HG03025 (cell line): Measurements from ENCODE around the gene ODC1.

Source experiments
- ATAC-seq: cut with Tn5 transposase; IDR thresholded peaks from one replicate; pipeline ENCODE4 v1.9.1; 2021; ENCODE audit warnings: mild to moderate bottlenecking, moderate library complexity; ENCODE audit not compliant: unreplicated experiment, low FRiP score

The ODC1 gene

DNA sequence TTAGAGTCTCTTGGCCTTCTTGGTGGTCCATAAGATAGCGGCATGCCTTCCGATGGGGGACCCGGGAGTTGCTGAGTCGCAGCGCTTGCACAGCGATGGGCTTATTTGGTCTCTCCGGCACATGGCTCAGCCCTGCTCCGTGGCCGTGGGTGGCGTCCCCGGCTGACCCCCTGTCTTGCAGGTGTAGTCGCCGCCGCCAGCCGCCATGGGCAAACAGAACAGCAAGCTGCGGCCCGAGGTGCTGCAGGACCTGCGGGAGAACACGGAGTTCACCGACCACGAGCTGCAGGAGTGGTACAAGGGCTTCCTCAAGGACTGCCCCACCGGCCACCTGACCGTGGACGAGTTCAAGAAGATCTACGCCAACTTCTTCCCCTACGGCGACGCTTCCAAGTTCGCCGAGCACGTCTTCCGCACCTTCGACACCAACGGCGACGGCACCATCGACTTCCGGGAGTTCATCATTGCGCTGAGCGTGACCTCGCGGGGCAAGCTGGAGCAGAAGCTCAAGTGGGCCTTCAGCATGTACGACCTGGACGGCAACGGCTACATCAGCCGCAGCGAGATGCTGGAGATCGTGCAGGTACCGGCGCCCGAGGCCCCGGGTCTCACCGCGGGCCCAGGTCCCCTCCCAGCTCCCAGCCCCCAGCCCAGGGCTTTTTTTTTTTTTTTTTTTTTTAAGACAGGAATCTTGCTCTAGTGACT lies 28.4 kb downstream of the ODC1 start:
- ATAC-seq = no peak

DNA sequence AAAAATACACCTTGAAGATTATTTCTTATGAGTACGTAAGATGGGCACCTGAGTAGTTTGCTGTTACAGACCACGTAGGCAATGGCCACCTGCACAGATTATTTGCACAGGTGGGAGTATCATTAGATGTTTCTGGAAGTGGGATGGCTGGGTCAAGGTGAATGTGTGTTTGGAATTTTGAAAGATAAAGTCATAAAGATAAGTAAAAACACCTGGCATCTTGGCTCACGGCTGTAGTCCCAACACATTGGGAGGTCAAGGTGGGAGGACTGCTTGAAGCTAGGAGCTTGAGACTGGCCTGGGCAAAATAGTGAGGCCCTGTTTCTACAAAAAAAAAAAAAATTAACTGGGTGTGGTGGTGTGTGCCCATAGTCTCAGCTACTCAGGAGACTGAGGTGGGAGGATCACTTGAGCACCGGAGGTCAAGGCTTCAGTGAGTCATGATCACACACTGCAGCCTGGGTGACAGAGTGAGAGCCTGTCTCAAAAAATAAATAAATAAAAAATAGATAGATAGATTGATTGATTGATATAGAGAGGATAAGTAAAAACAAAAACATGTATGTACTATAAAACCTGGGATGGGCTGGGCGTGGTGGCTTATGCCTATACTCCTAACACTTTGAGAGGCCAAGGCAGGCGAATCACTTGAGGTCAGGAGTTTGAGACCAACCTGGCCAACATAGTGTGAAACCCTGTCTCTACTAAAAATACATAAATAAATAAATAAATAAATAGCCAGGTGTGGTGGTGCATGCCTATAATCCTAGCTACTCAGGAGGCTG lies 30.4 kb downstream of the ODC1 start:
- no peak for ATAC-seq

DNA sequence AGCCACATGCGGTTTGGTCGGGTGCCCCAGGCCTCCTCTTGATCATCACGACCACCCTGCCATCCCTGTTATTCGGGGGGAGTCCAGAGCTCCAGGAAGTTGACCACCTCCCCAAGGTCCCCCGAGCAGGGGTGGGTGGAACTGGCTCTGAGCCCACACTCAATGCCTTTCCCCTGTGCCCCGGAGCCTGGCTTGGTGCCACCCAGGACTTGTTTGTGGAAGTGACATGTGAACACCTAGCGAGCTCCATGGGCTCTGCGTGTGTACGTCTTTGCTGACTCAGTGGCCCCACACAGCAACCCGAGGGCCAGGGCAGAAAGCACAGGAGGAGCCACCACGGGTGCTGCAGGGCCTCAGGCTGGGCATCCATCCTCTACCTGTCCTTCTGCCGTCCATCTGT lies 32.5 kb downstream of the ODC1 start:
- ATAC-seq = no peak

DNA sequence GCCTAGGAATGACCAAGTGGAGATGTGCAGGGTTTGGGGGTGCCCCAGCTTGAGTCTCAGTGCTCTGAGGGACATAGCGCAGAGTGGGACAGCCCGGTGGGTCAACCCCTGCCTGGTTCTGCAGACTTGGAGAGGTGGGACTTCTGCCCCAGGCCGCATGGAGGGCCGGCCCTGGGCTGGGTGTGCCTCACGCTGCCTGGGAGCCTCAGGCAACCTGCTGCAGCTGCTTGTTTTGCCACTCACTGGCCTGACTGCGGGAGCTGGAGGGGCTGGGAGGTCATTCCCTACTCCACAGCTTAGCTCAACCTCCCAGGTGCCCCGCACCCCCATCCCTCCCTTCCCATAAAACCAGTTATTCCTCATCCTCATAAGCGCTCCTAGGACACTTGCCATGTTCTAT lies 33.1 kb downstream of the ODC1 start:
- ATAC-seq = no peak

DNA sequence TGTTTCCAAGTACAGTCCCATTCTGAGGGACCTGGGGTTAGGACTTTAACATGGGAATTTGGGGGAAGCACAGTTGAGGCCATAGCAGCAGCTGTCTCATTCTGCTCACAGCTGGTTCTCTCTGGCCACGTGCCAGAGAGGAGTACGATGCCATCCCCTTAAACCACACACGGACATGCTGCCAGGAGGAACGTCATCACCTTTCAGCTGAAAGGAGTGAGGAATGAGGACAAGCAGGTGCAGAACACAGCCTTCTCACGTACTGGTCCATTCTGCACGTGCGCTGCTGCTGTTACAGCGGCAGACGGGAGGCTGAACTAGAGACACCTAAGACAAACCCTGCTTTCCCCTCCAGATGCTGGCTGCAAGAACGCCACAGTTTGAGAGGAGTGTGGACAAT lies 33.5 kb downstream of the ODC1 start:
- ATAC-seq = no peak

DNA sequence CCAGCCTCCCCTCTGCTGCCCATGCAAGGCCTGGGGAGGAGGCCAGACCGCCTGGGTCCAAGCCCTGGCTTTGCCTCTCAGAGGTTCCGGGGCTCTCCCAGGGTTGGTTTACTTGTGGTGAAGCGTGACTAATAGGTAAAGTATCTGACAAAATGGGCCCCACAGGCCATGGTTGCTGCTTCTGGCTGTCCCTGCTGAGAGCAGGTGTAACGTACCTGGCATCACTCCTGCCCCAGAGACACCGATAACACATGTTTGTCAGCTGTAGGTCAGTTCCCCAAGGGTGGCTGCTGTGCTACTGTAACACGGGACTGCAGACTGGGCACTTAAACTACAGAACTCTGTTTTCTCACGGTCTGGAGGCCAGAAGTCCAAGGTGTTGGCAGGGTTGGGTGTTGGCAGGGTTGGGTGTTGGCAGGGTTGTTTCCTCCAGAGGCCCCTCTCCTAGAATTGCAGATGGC lies 34.1 kb downstream of the ODC1 start:
- no peak for ATAC-seq

DNA sequence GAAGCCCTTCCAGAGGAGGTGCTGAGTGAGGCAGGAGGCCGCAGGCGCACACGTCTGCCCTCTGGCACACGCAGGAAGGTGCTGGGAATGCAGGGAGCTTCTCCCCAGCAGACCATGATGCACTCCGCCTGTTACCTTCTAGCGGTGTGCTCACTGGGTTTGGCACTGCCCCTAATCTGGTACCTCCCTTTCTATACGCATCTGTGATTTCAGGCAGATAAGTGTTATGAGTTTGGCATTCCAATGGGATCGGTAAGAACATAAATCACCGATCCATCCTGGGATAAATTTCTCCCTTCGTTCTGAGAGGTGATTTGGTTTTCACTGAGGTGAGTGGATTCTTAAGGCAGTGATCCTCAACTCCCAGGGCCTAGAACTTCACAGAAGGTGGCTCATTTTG lies 34.6 kb downstream of the ODC1 start:
- no peak for ATAC-seq

DNA sequence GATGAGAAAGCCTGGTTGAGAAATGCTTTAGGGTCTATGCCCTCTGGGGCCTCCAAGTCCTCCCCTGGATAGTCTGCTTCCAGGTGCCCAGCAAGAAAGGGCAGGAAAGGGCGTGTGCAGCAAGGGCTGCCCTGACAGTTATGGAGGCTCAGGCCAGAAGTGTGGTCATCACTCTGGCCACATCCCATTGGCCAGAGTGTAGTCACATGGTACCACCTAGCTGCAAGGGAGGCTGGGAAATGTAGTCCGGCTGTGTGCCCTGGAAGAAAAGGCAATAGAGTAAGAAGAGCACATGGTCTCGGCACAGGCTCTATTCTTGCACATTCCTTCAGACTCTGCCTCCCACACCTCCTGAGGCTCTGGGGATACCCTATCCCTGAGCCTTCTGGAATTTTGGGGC lies 35.7 kb downstream of the ODC1 start:
- ATAC-seq = no peak

DNA sequence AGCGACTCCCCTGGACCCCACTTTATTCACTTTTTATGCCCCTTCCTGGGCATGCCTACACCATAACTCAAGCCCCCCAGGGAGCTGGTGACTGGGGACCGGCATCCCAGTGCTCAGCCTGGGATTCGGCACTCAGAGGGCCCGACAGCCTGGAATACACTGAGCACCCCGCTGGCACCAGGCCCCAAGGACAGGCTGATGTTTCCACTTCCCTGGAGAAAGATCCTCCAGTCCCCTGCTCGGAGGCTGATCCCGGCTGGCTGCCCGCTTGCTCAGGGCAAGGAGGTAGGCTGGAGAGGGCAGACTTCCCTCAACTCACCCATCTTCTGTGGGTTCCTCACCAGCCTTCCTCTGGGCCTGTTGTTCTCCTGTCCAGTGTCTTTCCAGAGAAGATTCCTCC lies 36.6 kb downstream of the ODC1 start:
- no peak for ATAC-seq

DNA sequence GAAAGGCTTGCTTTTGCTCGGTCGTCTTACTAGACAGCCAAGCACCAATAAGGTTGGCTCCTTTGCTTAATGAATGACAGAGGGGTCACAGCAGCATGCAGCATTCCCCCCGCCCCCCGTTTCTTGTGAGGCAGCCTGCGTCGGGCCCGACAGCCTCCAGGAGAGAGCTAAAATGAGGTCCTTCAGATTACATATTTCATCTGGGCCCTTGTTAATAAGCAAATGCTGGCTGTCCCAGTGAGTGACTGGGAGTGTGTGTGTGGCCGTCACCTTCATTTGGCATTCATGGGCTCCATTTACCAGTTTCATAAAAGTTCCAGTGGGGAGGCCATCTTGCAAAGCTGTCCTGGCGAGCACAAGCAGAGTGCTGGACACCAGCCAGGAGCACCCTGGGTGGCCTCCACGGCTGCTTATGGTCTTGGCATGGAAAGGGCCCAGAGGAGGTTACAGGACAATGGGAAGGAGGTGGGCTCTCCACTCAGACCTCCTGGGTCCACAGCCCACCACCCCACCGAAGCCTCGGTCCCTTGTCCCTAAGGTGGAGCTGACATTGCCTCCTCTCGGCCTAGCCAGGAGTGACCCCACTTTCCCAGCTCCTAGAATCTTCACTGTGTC lies 37.2 kb downstream of the ODC1 start:
- no peak for ATAC-seq

DNA sequence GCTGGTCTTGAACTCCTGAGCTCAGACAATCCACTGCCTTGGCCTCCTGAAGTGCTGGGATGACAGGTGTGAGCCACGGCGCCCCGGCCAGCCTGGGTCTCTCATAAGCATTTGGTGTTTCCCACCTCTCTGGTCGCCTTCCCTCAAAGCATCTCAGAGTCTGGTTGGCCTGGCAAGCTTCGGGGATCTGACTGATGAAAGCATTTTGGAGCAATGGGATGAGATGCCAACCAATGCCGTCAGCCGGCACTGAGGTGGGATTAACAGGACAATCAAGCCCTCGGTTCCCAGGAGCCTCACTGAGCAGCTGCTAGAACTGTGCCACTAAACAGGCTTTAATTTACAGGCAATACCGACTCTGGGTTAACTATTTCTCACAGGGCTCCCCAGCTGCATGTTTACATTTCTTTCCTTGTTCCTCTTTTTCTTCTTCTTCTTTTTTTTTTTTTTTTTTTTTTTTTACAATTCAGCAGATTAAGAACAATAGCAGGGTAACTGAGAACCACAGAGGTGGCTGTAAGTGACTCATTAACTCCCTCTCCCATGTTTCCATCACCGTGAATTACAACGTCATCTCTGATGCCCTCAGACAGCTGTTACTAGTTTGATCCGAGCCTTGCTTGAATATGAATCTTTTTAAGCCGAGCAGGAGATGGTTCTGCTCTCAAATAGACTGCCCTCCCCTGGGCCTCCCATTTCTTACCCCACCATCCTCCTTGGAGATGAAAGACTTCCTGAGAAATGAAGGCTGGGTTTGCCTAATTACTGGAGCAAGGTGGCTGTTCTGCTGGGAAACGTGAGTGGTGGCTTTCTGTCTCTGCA lies 37.9 kb downstream of the ODC1 start:
- peak; percentile 44 for ATAC-seq

DNA sequence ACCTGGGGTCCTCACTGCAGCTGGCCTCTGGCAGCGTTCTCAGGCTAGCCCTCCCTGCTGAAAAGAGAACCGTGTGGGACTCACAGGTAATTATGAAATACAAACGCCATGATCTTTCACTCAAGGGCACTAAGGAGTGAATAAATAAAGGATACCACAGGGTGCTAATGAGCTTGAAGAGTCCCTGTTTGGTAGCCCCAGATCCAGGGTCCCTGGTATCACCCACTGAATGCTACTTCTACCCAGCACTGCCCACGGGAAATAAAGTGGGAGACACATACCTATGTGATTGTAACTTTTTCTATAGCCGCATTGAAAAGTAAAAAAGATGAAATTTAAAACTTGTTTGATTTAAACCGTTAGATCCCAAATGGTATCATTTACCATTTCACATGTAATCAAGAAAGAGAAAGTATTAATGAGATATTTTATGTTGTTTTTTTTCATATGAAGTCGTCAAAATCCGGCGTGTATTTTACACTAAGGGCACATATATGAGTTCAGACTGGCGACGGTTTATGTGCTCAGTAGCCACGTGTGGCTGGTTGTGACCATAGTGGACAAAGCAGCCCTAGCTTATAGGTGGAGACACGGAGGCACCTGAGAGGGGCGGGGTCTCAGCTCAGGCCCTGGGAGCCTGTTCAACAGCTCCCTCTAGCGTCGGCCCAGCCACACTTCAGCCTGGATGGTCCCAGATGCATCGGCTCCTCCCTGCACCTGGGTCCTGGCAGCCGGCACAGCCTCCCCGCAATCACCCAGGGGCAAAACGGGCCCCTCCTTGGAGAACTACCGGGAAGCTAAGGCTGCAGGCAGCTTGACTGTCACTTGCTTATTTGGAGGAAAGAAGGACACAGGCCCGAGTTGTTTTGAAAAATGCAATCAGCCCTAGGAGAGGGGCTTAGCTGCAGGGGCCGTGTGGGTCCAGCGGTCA lies 39.2 kb downstream of the ODC1 start:
- ATAC-seq = peak; percentile 46

DNA sequence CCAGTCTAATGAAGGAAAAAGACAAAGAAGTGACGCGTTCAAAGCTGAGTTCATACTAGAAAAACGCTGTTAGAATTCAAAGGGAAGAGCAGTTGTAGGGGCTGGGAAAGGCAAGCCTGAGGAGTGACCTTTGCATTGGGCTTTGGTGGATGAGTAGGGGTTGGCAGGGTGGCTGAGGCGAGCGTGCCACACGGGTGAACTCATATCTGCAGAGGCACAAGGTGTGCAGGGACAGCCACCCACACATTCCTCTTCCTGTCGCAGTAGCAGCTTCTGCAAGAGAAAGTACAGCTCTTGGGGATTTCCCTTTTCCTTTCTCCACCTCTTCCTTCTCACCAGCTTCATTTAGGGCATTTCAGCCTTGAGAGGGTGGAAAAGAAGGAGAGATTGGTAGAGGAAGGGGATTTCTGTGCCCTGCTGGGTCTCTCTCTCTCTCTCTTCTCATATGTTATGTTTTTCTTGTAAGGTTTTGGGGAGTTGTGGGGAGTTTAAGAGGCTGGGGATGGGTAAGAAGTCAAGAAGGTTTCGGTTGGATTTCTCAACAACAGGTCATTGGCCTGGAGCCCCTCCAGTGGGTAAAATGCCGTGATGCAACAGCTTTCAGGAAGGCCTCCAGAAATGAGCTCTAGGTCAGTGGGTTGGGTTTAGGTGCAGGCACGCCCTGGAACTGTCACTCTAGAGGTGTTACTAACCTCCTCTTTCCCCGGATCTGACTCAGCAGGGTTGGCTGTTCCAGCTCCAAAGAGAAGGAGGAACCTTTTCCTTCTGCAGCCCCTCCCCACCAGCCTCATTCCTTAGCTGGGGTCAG lies 40.1 kb downstream of the ODC1 start:
- peak; percentile 44 for ATAC-seq

DNA sequence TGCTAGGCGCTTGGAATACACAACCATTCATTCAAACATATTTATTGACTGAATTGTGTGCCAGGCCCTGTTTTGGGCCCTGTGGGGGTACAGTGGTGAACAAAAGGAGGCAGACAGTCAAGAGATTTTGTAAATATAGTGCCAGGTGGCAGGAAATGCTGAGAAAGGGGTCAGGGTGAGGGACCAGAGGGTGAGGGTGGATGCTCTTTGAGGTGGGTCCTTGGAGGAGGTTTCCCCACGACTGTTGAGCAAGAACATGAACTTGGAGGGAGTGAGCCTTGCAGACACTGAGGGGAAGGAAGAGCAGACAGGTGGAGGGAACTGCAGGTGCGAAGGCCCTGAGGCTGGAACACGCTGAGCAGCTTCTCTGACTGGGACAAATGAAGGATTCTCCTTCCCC lies 40.7 kb downstream of the ODC1 start:
- no peak for ATAC-seq

DNA sequence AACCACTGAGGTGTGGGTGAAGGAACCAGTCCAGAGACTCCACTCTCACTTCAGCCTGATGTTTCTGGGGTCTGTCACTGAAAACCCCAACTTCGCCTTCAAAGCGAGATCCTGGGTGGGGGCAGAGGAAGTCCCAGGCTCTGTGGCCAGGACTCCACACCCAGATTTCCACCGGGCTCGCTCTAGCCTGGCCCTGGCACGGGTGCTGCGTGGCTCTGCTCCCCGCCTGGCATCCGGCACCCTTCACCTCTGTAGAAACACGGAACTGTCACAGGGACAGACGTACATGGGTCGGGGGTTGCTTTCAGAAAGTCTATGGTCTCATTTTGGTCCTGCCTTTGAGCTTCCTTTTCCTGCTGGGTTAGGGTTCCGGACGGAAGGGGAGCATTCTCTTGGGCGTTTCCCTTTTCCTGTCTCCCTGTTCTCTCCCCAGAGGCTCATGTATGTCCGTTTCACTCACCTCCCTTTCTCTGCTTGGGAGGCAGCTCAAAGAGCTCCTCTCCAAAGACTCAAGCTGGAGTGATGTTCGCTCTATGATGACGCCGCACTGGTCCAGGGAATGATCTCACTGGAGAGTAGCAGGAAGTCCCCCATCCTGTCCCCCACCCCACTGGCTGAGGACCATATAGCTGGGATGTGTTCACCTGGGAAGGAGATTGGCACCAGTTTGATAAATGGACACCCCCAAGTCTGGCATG lies 41.5 kb downstream of the ODC1 start:
- no peak for ATAC-seq

DNA sequence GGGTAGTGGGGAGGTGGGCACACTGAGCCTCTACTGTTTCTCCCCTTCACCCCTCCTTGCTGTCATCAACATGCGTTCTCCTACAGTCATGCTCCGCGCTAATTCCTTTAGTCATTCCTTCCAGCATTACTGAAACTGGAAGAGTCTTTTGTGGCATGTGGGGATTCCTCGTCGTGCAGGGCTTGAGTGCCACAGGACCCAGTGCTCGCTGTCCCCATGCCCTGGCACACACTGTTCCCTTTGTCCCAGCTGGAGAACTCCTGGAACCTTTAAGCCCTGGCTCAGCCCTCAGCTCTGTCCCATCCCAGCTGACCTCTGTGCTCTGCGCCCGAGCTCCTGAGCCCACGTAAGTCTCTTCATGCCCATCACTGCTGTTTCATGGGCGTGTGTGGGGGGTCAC lies 42.1 kb downstream of the ODC1 start:
- no peak for ATAC-seq

DNA sequence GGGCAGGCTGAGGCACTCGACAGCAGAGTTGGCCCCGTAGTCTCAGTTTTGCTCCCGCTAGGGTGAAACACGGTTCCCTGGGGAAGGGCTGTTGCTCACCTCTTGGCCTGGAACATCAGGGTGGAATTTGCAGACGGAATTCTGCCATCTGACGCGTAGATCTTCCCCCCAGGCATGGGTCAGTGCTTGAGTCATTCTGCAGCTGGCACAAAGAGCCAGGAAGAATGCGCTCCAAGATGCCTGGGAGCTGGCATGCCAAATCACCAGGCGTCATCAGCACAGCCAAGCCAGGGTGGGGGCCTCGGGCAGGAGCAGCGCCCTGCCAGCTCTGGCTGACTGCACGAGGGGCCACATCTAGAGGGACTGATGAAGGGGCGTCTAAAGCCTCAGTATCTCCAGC lies 42.7 kb downstream of the ODC1 start:
- ATAC-seq = no peak
